RWPE2 (cell line): ENCODE measurements around the gene PCDHGB3.
"Not testable (repeated sequence)": the region's sequence is repeated elsewhere in the genome, so short reads cannot be mapped to it uniquely, and the experiment has no call there.

Source experiments
- ATAC-seq: fragments of 200-7000 bp; cut with Tn5 transposase; 3 replicates; pipeline ENCODE4 v1.9.1; 2021; ENCODE audit warnings: low read depth
- DNase-seq: peaks from one replicate; pipeline ENCODE4 v3.0.0-alpha.2; 2020; ENCODE audit warnings: low spot score
- H3K27ac ChIP-seq: fragments of 450-650 bp; 2 replicates; pipeline ENCODE4 v1.5.1; 2017; ENCODE audit warnings: mild to moderate bottlenecking; ENCODE audit not compliant: poor library complexity, severe bottlenecking
- H3K27me3 ChIP-seq: fragments of 250-450 bp; sonication (Bioruptor Pico); 2 replicates; pipeline ENCODE4 v1.5.1; 2021; ENCODE audit warnings: mild to moderate bottlenecking, moderate library complexity; ENCODE audit not compliant: insufficient read depth, poor library complexity, severe bottlenecking
- H3K36me3 ChIP-seq: fragments of 250-450 bp; sonication (Bioruptor Pico); 2 replicates; pipeline ENCODE4 v1.5.1; 2020; ENCODE audit warnings: low read depth, mild to moderate bottlenecking, moderate library complexity
- H3K4me1 ChIP-seq: fragments of 250-450 bp; sonication (Bioruptor Pico); 2 replicates; pipeline ENCODE4 v1.5.1; 2021; ENCODE audit warnings: mild to moderate bottlenecking, moderate library complexity; ENCODE audit not compliant: insufficient read depth, poor library complexity, severe bottlenecking
- H3K4me3 ChIP-seq: fragments of 250-450 bp; sonication (Bioruptor Pico); 2 replicates; pipeline ENCODE4 v1.5.1; 2021; ENCODE audit warnings: mild to moderate bottlenecking, moderate library complexity; ENCODE audit not compliant: severe bottlenecking
- H3K9me3 ChIP-seq: fragments of 250-450 bp; sonication (Bioruptor Pico); 2 replicates; pipeline ENCODE4 v1.5.1; 2021; ENCODE audit warnings: mild to moderate bottlenecking, moderate library complexity; ENCODE audit not compliant: severe bottlenecking
- CTCF ChIP-seq: fragments of 450-650 bp; IDR thresholded peaks from one replicate; pipeline ENCODE4 v1.5.1; 2017; ENCODE audit warnings: mild to moderate bottlenecking, moderate library complexity; ENCODE audit not compliant: poor library complexity, severe bottlenecking

PCDHGB3 gene

GRCh38 chr5:141382469-141383294 is 12.6 kb downstream of the PCDHGB3 start, which contains the start of gene PCDHGA7:
Gene PCDHGA7 (plus strand): TSS chr5:141382742. CDS start chr5:141382900, 158 bp downstream.
- no peak for DNase-seq
- H3K9me3 ChIP-seq = peaks cover 16% of the 10 kb centered on the region

GRCh38 chr5:141383345-141383744 is 13.3 kb downstream of the PCDHGB3 start:
- DNase-seq = no peak
- H3K4me1 ChIP-seq = no peaks in the 10 kb centered on the region
- no peak overlapping the region for H3K4me3 ChIP-seq
- peaks cover 36% of the 10 kb centered on the region for H3K27me3 ChIP-seq
- no peak overlapping the region for H3K27ac ChIP-seq
- TF ChIP-seq CTCF = no peak
- H3K9me3 ChIP-seq = peaks cover 18% of the 10 kb centered on the region
- no peak for ATAC-seq
- H3K36me3 ChIP-seq = no peaks in the 10 kb centered on the region

More at GRCh38 chr5:141382469-141383294, 12.6 kb downstream of the PCDHGB3 start, which contains the start of gene PCDHGA7:
- Histone ChIP-seq H3K36me3 (no peaks in the 10 kb centered on the region), H3K4me1 (no peaks in the 10 kb centered on the region), H3K27me3 (peaks cover 36% of the 10 kb centered on the region), H3K4me3 (peak within 1 kb of the TSS; percentile 34), H3K27ac (no peak within 1 kb of the TSS)
- TF ChIP-seq CTCF = peak; percentile 74
- peak; percentile 60; the same call in 2 of the 3 replicates for ATAC-seq

- ATAC-seq = no peak
- Histone ChIP-seq H3K4me3 (no peak overlapping the region), H3K36me3 (no peaks in the 10 kb centered on the region), H3K27ac (no peak overlapping the region), H3K27me3 (peaks cover 27% of the 10 kb centered on the region), H3K9me3 (peaks cover 32% of the 10 kb centered on the region), H3K4me1 (no peaks in the 10 kb centered on the region)
- no peak for TF ChIP-seq CTCF
- no peak for DNase-seq
Observed at GRCh38 chr5:141384471-141385267, 14.6 kb downstream of the PCDHGB3 start.

GRCh38 chr5:141387557-141388311 is 17.7 kb downstream of the PCDHGB3 start, which contains the start of gene PCDHGB4:
Gene PCDHGB4 (plus strand): TSS chr5:141387698. CDS start chr5:141387885, 187 bp downstream.
- H3K4me1 ChIP-seq, DNase-seq, H3K36me3 ChIP-seq, H3K27ac ChIP-seq, H3K27me3 ChIP-seq: not testable (repeated sequence)
- peak; percentile 92 for ATAC-seq
- Histone ChIP-seq H3K4me3 (peak within 1 kb of the TSS; percentile 26), H3K9me3 (peaks cover 49% of the 10 kb centered on the region)
- TF ChIP-seq CTCF = peak; percentile 94
